Heart left ventricle (tissue), 16 donors: ENCODE results near the gene TJP1. TPM values are rescaled to one million over a fixed set of nuclear protein-coding genes. Genes with fewer than 3 reads are reported as not detected.

ENCODE experiments used
- ATAC-seq, 4 donors: fragments of 200-7000 bp; cut with Tn5 transposase; one replicate each; pipeline ENCODE4 v1.9.1; 2020 to 2022; ENCODE audit warnings: moderate library complexity in 4 of 4, mild to moderate bottlenecking in 3 of 4, moderate number of reproducible peaks in 1 of 4
- DNase-seq, 5 donors: peaks; one replicate each; pipeline ENCODE4 v3.0.0-alpha.2; 2020
- H3K27ac ChIP-seq, 12 donors: fragments of 200-600 bp; sonication (generic) in 4 of 12; one replicate each; pipeline versions ENCODE4 v1.5.0 to v1.8.0; 2016 to 2022; ENCODE audit warnings: mild to moderate bottlenecking in 2 of 12
- H3K27me3 ChIP-seq, 9 donors: fragments of 200-600 bp; sonication (generic) in 2 of 9; one replicate each; pipeline versions ENCODE4 v1.5.1 to v1.8.0; 2016 to 2022; ENCODE audit warnings: mild to moderate bottlenecking in 3 of 9
- H3K36me3 ChIP-seq, 9 donors: fragments of 200-600 bp; sonication (generic) in 2 of 9; one replicate each; pipeline versions ENCODE4 v1.5.0 to v1.8.0; 2018 to 2022; ENCODE audit warnings: mild to moderate bottlenecking in 2 of 9
- H3K4me1 ChIP-seq, 12 donors: fragments of 200-600 bp; sonication (generic) in 4 of 12; one replicate each; pipeline versions ENCODE4 v1.5.0 to v1.8.0; 2016 to 2022; ENCODE audit warnings: mild to moderate bottlenecking in 3 of 12
- H3K4me3 ChIP-seq, 12 donors: fragments of 200-600 bp; sonication (generic) in 4 of 12; one replicate each; pipeline versions ENCODE4 v1.5.0 to v1.8.0; 2017 to 2022; ENCODE audit warnings: mild to moderate bottlenecking in 9 of 12, moderate library complexity in 4 of 12
- H3K9me3 ChIP-seq, 12 donors: fragments of 200-600 bp; sonication (generic) in 4 of 12; one replicate each; pipeline versions ENCODE4 v1.5.0 to v1.8.0; 2016 to 2022; ENCODE audit warnings: mild to moderate bottlenecking in 1 of 12
- CTCF ChIP-seq, 12 donors: fragments of 200-600 bp; sonication (generic) in 4 of 12; IDR thresholded peaks; one replicate each; pipeline versions ENCODE4 v1.5.0 to v1.8.0; 2018 to 2022; ENCODE audit warnings: antibody characterized with exemption in 12 of 12, mild to moderate bottlenecking in 5 of 12
- POLR2A ChIP-seq, 2 donors: fragments of 450-650 bp; IDR thresholded peaks; one replicate each; pipeline ENCODE4 v1.6.1; 2017; ENCODE audit warnings: antibody characterized with exemption in 2 of 2, mild to moderate bottlenecking in 2 of 2, moderate library complexity in 2 of 2
- WGBS, 4 donors: extraction: QIAGEN DNeasy Blood & Tissue Kit in 2 of 4; methylation state at CpG; one replicate each; pipeline versions ENCODE4 v1.1.5 to v1.1.7; 2013 to 2018; 5-methylcytosine and 5-hydroxymethylcytosine counted together
- intact Hi-C, 10 donors: fragments of 100-400 bp; cut with DNase I; formaldehyde crosslinking; loops; one replicate each; pipeline versions ENCODE4 v1.11.1 to v1.14.2; 2022
- polyA plus RNA-seq, 2 donors: library from polyadenylated mRNA; stranded (reverse); fragments of 200-250 nt; gene quantifications; one replicate each; pipeline ENCODE4 v1.2.3, GENCODE V29; 2013
- total RNA-seq, 9 donors: library from RNA; depleted of rRNA in 2 of 9; stranded (reverse); fragments of >200 nt in 2 of 9; fragmentation: NEBNext Ultra II Directional in 3 of 9; extraction: Animal tissue kit (Norgen Biotek cat#: 25700) in 3 of 9; gene quantifications; one replicate each; pipeline versions ENCODE4 v1.1.0 to v1.2.4, GENCODE V29; 2016 to 2023
- donor health status: ischemic (EF 13 %, LVEDD 7.1; RV severe dilation, severe dysfunction).
- donor health status: healthy with polysubstance abuse.
- donor health status: DM: no; HTN: yes; CAD: no.
- donor health status: DM: no; HTN: no; CAD: no.
- donor health status: ischemic (EF 25% LVEDD 6.9; RV normal size, moderate dysfunction).
- donor health status: ischemic (EF 25% LVEDD 5.7; RV mildly dilated, moderate dysfunction).
- donor health status: healthy.
- donor health status: DM: yes; HTN: yes; CAD: no.
- donor health status: ischemic (EF 35%, LVEDD 5.7; RV mildly dilated, moderate dysfunction).
- donor health status: nonischemic (EF 11% LVEDD 7.7; RV severe dilation, severe dysfunction).
- donor health status: DM: yes; HTN: yes; CAD: no.
- donor health status: PGD.
- donor health status: ischemic (EF 29% LVEDD 5.4; RV normal size, mild dysfunction).
- donor health status: nonischemic (EF 23%, LVEDD 6.1; RV moderate dilation, normal function).

Gene TJP1
- total and polyA plus RNA-seq, 11 donors = 26.8 to 159 (median 105) TPM

GRCh38 chr15:29675791-29676301 lies 146.4 kb downstream of the TJP1 start:
- Histone ChIP-seq H3K36me3 (no peaks in the 10 kb centered on the region), H3K27me3 (peaks cover 0 to 20% (median 0%) of the 10 kb centered on the region in 9 donors), H3K9me3 (no peaks in the 10 kb centered on the region), H3K27ac (no peak overlapping the region), H3K4me3 (no peak overlapping the region), H3K4me1 (peaks cover 0 to 13% (median 0%) of the 10 kb centered on the region in 12 donors)
- DNase-seq (no peak), ATAC-seq (no peak)
- WGBS, 4 donors = 57 to 84% (median 76%) methylated on average over 29 of the region's 29 CpGs
- intact Hi-C loops = loop anchor here in 3 of 10 donors (10.0 kb wide), 2 partner anchors 259 to 399 kb away; no protein-coding TSS in a partner anchor
- no peak for TF ChIP-seq POLR2A (IDR thresholded peaks at IDR 0.05)
- no peak for TF ChIP-seq CTCF (IDR thresholded peaks at IDR 0.05)

- intact Hi-C loops = loop anchor here in 4 of 10 donors (5.0 to 10.0 kb wide), 3 partner anchors 257 to 400 kb away; no protein-coding TSS in a partner anchor
- H3K36me3 ChIP-seq = no peaks in the 10 kb centered on the region
- 2 to 12% (median 5%) methylated on average over 46 to 69 of the region's 74 CpGs for WGBS, 4 donors
- H3K9me3 ChIP-seq = no peaks in the 10 kb centered on the region
- no peak for TF ChIP-seq CTCF (IDR thresholded peaks at IDR 0.05)
- TF ChIP-seq POLR2A (IDR thresholded peaks at IDR 0.05) = no peak
- peak overlapping the region; percentile 46 to 64 (median 58) for H3K4me3 ChIP-seq
- peaks cover 0 to 13% (median 0%) of the 10 kb centered on the region in 12 donors for H3K4me1 ChIP-seq
- DNase-seq = peak; percentile 35 to 73 (median 45)
- peaks cover 0 to 20% (median 0%) of the 10 kb centered on the region in 9 donors for H3K27me3 ChIP-seq
- H3K27ac ChIP-seq = no peak overlapping the region
- peak in 3 of 4 donors; percentile 55 to 78 (median 72) for ATAC-seq
Observed at GRCh38 chr15:29674661-29675533, 147.4 kb downstream of the TJP1 start.

GRCh38 chr15:29672923-29673809 lies 149.1 kb downstream of the TJP1 start:
- peaks cover 0 to 13% (median 0%) of the 10 kb centered on the region in 12 donors for H3K4me1 ChIP-seq
- H3K9me3 ChIP-seq = no peaks in the 10 kb centered on the region
- H3K27me3 ChIP-seq = peaks cover 0 to 20% (median 0%) of the 10 kb centered on the region in 9 donors
- intact Hi-C loops = loop anchor here in 4 of 10 donors (5.0 to 10.0 kb wide), 3 partner anchors 259 to 402 kb away; no protein-coding TSS in a partner anchor
- H3K36me3 ChIP-seq = no peaks in the 10 kb centered on the region
- H3K4me3 ChIP-seq = no peak overlapping the region
- WGBS, 4 donors = 86 to 88% (median 87%) methylated on average over 11 of the region's 11 CpGs
- DNase-seq = no peak
- no peak for ATAC-seq
- no peak overlapping the region for H3K27ac ChIP-seq
- TF ChIP-seq POLR2A (IDR thresholded peaks at IDR 0.05) = no peak
- TF ChIP-seq CTCF (IDR thresholded peaks at IDR 0.05) = no peak
